Keratinocyte (primary cell): ENCODE measurements around the gene RRP9.

ENCODE experiments used
- EZH2 ChIP-seq: IDR thresholded peaks from one replicate; pipeline ENCODE4 v1.6.1; 2012; ENCODE audit warnings: inconsistent platforms, mild to moderate bottlenecking, low read length, moderate library complexity
- TF ChIP-seq, protein P1 (sequence below), 3 experiments: IDR thresholded peaks in 1 of 3; conservative IDR thresholded peaks in 1 of 3; optimal IDR thresholded peaks in 1 of 3; 2 replicates in 2 of 3; 3 replicates in 1 of 3; pipeline versions ENCODE3 to v1.5.1; 2011; ENCODE audit warnings: low read length in 3 of 3, mild to moderate bottlenecking in 3 of 3, moderate library complexity in 2 of 3, control low read depth in 1 of 3, inconsistent platforms in 1 of 3; ENCODE audit not compliant: insufficient read depth in 2 of 3; ENCODE audit errors: extremely low read depth in 1 of 3

DNA sequence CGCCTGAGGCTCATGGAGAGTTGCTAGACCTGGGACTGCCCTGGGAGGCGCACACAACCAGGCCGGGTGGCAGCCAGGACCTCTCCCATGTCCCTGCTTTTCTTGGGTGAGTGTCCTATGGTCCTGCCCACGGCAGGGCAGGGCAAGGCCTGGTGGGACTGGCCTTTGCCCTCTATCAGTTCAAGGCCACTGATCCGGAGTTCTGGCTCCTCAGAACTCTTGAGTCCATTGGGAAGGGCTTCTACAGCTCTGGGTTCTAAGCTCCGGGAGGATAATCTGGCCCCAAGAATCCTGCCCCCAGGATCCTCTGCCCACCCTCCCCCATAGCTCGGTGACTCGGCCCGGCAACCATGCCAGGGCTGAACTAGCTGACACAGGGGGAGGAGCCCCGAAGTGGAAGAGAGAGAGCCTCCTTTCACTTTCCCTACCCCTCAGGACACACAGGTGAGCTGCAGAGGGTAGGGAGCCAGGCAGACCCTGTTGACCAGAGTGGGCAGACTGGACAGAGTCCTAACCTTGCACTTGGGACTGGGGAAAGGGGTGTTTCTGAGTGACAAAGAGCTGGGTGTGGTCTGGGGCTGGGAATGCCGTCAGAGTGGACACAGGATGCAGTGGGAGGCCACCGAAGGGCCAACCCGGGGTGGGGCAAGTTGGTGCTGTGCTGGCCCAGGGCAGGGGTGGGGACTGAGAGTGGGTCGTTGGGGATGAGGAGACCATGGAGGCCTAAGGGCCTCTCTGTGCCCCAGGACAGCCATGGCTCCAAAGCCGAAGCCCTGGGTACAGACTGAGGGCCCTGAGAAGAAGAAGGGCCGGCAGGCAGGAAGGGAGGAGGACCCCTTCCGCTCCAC, 1.1 kb upstream of the RRP9 start:
- TF ChIP-seq, protein P1, sequence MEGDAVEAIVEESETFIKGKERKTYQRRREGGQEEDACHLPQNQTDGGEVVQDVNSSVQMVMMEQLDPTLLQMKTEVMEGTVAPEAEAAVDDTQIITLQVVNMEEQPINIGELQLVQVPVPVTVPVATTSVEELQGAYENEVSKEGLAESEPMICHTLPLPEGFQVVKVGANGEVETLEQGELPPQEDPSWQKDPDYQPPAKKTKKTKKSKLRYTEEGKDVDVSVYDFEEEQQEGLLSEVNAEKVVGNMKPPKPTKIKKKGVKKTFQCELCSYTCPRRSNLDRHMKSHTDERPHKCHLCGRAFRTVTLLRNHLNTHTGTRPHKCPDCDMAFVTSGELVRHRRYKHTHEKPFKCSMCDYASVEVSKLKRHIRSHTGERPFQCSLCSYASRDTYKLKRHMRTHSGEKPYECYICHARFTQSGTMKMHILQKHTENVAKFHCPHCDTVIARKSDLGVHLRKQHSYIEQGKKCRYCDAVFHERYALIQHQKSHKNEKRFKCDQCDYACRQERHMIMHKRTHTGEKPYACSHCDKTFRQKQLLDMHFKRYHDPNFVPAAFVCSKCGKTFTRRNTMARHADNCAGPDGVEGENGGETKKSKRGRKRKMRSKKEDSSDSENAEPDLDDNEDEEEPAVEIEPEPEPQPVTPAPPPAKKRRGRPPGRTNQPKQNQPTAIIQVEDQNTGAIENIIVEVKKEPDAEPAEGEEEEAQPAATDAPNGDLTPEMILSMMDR (optimal IDR thresholded peaks at IDR 0.05 in 1 of 3, IDR thresholded peaks at IDR 0.05 in 1 of 3, conservative IDR thresholded peaks at IDR 0.05 in 1 of 3; ENCODE audit: extremely low read depth in 1 of 3, insufficient read depth in 2 of 3, low read length in 3 of 3) = no peak
- TF ChIP-seq EZH2 = no peak
